GM18907 (cell line): Measurements from ENCODE around the gene LRP1-AS.

Source experiments
- ATAC-seq: cut with Tn5 transposase; IDR thresholded peaks from one replicate; pipeline ENCODE4 v1.9.1; 2021; ENCODE audit warnings: mild to moderate bottlenecking, moderate library complexity; ENCODE audit not compliant: unreplicated experiment

LRP1-AS gene

GRCh38 chr12:57142121-57142520, 5.3 kb downstream of the LRP1-AS start:
- ATAC-seq, result no peak

- no peak for ATAC-seq
Measured at GRCh38 chr12:57141249-57141648, 6.2 kb downstream of the LRP1-AS start.

GRCh38 chr12:57139796-57140649, 7.4 kb downstream of the LRP1-AS start:
- ATAC-seq, result no peak

GRCh38 chr12:57138526-57139272, 8.7 kb downstream of the LRP1-AS start:
- no peak for ATAC-seq

- ATAC-seq, result no peak
Measured at GRCh38 chr12:57135527-57136326, 11.7 kb downstream of the LRP1-AS start.

- no peak for ATAC-seq
Measured at GRCh38 chr12:57134949-57135348, 12.5 kb downstream of the LRP1-AS start.

- no peak for ATAC-seq
Measured at GRCh38 chr12:57133916-57134315, 13.5 kb downstream of the LRP1-AS start.

- no peak for ATAC-seq
Measured at GRCh38 chr12:57133013-57133569, 14.3 kb downstream of the LRP1-AS start.

- ATAC-seq, result no peak
Measured at GRCh38 chr12:57131896-57132744, 15.3 kb downstream of the LRP1-AS start.

- no peak for ATAC-seq
Measured at GRCh38 chr12:57130941-57131340, 16.5 kb downstream of the LRP1-AS start.

GRCh38 chr12:57129889-57130288, 17.5 kb downstream of the LRP1-AS start:
- ATAC-seq, result no peak

- ATAC-seq, result no peak
Measured at GRCh38 chr12:57129321-57129842, 18.0 kb downstream of the LRP1-AS start.

- no peak for ATAC-seq
Measured at GRCh38 chr12:57128519-57129247, 18.7 kb downstream of the LRP1-AS start.

- no peak for ATAC-seq
Measured at GRCh38 chr12:57127726-57128518, 19.5 kb downstream of the LRP1-AS start, which contains the start of gene LRP1. TSS of gene LRP1 (plus strand) at chr12:57128483. CDS start at chr12:57128965, 482 bp downstream.

GRCh38 chr12:57127101-57127725, 20.2 kb downstream of the LRP1-AS start:
- no peak for ATAC-seq

- ATAC-seq, result no peak
Measured at GRCh38 chr12:57126561-57126960, 20.9 kb downstream of the LRP1-AS start.

GRCh38 chr12:57126061-57126460, 21.4 kb downstream of the LRP1-AS start:
- ATAC-seq, result no peak
